HG03103 (cell line): Measurements from ENCODE around the gene TMEM120B.

Source experiments
- ATAC-seq: cut with Tn5 transposase; IDR thresholded peaks from one replicate; pipeline ENCODE4 v1.9.1; 2021; ENCODE audit warnings: low read depth; ENCODE audit not compliant: unreplicated experiment

TMEM120B gene

GRCh38 chr12:121829250-121829918, 116.8 kb downstream of the TMEM120B start:
- no peak for ATAC-seq

GRCh38 chr12:121830134-121830533, 117.6 kb downstream of the TMEM120B start:
- ATAC-seq = no peak

GRCh38 chr12:121830588-121831265, 118.2 kb downstream of the TMEM120B start:
- ATAC-seq = no peak
